DOHH2 (cell line): ENCODE results near the gene BNIP5.

Source experiments
- CTCF ChIP-seq: fragments of 200-600 bp; sonication (generic); IDR thresholded peaks from one replicate; pipeline ENCODE4 v1.5.1; 2014; ENCODE audit warnings: antibody characterized with exemption, mild to moderate bottlenecking, low read depth, low read length; ENCODE audit not compliant: poor library complexity, severe bottlenecking
- EZH2phosphoT487 ChIP-seq: fragments of 200-600 bp; sonication (generic); IDR thresholded peaks from 2 replicates; pipeline ENCODE4 v1.6.1; 2017; ENCODE audit warnings: borderline replicate concordance, mild to moderate bottlenecking, antibody characterized with exemption, low read length, moderate library complexity, mixed read lengths

- no peak for TF ChIP-seq CTCF
- TF ChIP-seq EZH2phosphoT487, result no peak
Observed at GRCh38 chr6:36323062-36323461, 13.6 kb downstream of the BNIP5 start.
